HG03521 (cell line): ENCODE data around the gene REP15.
A peak's percentile ranks its signal among the peaks of the same experiment; 100 is the strongest.
"Not testable (repeated sequence)": the region's sequence is repeated elsewhere in the genome, so short reads cannot be mapped to it uniquely, and the experiment has no call there.

Experiments used
- ATAC-seq: cut with Tn5 transposase; IDR thresholded peaks from one replicate; pipeline ENCODE4 v1.9.1; 2021; ENCODE audit warnings: mild to moderate bottlenecking, moderate library complexity; ENCODE audit not compliant: unreplicated experiment

REP15 gene

GRCh38 chr12:27696864-27697564 lies 767 bp downstream of the REP15 start:
- no peak for ATAC-seq

DNA sequence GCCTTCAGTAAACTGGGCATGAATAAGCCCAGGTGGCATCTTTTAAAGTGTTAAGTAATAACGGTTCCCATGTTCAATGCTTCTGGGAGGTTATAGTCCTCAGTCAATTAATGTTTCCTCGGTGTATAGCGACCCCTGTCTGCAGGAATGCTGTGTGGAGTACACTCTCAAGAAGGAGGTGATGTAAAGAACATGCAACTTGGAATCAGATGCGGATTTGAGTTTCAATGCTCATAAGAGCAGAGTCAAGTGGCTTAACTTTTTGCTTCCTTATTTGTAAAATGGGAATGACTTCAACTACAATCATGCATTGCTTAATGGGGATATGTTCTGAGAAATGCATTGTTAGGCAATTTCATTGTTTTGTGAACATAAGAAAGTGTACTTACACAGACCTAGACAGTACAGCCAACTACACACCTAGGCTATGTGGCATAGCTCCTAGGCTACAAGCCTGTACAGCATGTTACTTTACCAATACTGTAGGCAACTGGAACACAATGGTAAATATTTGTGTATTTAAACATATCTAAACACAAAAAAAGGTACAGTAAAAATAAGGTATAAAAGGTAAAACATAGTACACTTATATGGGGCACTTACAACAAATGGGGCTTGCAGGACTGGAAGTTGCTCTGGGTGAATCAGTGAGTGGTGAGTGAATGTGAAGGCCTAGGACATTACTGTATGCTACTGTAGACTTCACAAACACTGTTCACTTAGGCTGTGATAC lies 7.6 kb downstream of the REP15 start:
- ATAC-seq = peak; percentile 86

DNA sequence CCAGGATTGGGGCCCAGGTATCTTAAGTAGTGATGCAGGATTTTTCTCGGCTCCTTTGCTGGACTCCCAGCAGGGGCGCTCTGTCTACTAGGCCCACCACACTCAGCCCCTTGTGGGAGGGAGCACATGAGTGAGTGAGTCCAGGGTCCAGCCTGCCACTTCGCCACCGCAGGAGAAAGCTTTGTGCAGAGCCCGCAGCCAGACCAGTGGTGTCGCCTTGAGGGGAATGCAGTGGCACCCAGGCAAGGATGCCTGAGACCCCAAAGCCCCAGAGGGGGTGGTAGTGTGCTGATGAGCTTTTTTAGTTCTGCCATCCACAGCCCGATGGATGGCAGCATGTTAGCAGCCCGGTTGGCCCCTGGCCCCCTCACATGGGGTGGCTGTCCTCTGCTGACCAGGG lies 9.0 kb downstream of the REP15 start:
- no peak for ATAC-seq

DNA sequence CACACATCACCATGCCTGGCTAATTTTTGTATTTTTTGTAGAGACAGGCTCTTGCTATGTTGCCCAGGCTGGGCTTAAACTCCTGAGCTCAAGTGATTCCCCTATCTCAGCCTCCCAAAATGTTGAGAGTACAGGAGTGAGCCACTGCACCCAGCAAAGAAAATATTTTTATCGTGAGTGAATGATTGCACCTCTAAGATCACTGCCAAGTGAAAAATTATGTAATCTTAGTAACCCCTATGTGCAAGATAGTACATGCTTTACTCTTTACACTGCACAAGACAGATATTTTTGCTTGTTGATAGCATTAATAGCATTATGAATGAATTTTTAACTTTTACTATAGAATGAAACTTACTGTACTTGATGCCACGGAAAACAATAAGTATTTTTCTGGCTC lies 11.0 kb downstream of the REP15 start:
- ATAC-seq = no peak

DNA sequence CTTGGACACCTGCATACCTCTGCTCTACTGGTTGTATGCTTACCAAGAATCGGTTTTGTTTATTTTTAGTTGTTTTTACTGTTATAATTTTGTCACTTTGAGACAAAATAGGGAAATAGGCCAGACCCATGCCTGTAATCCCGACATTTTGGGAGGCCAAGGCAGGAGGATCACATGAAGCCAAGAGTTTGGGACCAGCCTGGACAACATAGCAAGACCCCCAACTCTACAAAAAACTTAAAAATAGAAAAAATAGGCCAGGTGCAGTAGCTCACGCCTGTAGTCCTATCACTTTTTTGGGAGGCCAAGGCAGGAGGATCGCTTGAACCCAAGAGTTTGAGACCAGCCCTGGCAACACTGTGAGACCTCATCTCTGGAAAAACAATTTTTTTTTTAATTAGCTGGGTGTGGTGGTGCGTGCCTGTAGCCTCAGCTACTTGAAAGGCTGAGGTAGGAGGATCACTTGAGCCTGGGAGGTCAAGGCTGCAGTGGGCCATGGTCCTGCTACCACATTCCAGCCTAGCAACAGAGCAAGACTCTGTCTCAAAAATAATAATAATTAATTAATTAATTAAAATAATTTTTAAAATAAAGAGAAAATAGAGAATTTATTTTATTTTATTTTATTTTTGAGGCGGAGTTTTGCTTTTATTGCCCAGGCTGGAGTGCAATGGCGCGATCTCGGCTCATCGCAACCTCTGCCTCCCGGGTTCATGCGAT lies 13.1 kb downstream of the REP15 start:
- no peak for ATAC-seq

DNA sequence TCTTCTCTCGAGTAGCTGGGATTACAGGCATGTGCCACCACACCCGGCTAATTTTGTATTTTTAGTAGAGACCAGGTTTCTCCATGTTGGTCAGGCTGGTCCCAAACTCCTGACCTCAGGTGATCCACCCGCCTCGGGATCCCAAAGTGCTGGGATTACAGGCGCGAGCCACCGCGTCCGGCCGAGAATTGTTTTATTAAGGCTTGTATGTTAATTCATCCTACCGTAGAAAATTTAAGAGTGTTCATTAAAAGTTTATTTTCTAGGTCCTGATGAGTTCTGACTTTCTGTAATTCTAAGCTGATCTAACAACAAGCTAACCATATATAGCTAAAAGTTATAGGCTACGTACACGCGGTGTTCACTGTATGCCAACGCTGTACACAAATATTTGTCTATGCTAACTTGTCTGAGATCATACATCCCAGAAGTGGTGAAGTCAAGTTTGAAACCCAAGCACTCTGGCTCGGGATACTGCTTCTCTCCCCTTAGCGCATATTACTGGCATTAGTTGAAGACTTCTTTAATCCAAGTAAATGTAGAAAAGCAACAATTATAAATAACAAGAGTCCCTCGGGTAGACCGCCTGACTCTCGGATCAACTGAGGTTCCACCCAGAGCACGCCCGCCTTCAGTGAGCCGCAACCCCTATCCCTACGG lies 13.8 kb downstream of the REP15 start:
- peak; percentile 37 for ATAC-seq

GRCh38 chr12:27710592-27711316 lies 14.5 kb downstream of the REP15 start, which contains the start of gene MRPS35:
TSS of gene MRPS35 (plus strand) at chr12:27710832. CDS start at chr12:27710844, 12 bp downstream.
- peak; percentile 94 for ATAC-seq

- ATAC-seq = no peak
Observed at GRCh38 chr12:27711317-27711682, 15.1 kb downstream of the REP15 start.

- no peak for ATAC-seq
Observed at GRCh38 chr12:27711967-27712366, 15.7 kb downstream of the REP15 start.

DNA sequence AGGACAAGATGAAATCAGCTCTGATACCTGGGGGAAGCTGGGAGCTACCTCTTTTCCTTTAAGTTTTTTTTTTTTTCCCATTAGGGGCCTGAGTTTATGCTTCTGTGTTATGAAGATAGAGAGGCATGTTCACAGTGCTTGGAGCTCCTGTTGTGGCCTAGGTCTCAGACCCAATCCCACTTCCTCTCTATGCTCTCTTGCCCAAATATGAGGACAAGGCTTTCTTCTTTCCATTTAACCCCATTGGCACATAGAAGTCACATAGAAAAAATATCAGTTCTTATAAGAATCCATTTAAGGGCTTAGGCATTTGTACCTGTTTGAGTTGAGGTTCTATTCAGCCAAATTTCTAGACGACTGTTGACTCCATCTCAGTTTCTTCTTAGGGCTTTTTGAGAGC lies 27.0 kb downstream of the REP15 start:
- no peak for ATAC-seq

DNA sequence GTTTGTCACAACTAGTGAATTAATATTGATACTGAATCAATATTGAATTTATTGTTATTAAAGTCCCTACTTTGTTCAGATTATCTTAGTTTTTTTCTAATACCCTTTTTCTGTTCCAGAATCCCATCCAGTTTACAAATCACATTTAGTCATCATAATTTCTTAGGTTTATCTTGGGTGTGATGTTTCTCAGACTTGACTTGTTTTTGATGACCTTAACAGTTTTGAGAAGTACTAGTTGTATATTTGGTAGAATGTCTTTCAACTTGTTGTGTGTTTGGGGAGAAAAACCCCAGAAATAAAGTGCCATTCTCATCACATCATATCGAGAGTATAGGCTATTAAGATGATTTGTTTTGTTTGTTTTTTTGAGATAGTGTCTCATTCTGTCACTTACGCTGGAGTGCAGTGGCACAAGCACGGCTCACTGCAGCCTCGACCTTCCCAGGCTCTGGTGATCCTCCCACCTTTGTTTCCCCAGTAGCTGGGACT lies 33.9 kb downstream of the REP15 start:
- no peak for ATAC-seq

DNA sequence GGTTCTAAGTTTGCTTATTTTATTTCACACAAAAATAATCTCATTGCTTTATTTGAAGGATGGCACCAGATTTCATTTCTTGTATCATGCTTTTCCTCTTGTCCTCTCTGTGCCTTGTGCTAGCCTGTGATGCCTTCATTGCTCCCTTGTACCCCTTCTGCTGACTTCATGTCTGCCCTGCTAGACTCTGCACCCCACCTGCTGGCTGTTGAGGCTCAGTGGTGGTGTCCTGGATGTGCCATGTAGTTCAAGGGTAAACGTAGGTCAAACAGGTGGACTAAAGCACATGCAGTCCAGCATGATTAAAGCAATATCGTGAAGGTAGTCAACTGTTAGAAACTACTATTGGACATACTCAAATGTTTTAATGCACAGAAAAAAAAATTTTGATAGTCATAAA lies 36.0 kb downstream of the REP15 start:
- no peak for ATAC-seq

- ATAC-seq = no peak
Observed at GRCh38 chr12:27733052-27733656, 36.9 kb downstream of the REP15 start.

DNA sequence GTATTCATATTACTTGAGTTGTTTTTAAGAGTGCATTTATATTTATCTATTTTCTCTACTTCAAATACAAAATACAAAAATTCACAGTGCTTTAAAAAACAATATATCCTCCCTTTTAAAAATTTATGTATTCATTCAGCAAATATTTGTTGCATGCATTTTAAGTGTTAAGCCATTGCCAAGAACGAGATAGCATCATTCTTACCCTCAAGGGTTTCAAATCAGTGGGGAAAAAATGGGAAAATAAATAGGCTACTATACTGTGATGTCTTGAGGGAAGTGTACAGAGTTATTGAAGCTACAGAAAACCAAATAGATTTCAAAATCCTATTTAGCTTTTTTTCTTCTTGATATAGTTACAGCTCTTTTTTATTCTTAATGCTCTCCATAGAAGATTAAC lies 37.5 kb downstream of the REP15 start:
- ATAC-seq = no peak

GRCh38 chr12:27734321-27734720 lies 38.1 kb downstream of the REP15 start:
- ATAC-seq = not testable (repeated sequence)

DNA sequence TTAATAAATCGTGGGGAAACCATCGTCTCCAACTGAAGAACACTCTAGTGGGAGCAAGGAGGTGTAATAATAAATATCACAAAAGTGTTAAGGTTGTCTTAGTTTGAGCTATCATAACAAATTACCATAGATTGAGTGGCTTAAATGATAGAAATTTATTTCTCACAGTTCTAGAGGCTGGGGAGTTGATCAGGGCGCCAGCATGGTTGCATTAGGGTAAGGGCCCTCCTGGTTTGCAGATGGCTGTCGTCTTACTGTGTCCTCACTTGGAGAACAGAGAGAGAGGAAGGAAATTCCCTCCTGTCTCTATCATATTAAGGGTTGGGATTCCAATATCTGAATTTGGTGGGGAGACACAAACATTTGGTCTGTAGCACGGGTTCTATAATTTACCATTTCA lies 47.4 kb downstream of the REP15 start:
- ATAC-seq = no peak

- ATAC-seq = not testable (repeated sequence)
Observed at GRCh38 chr12:27745734-27746133, 49.5 kb downstream of the REP15 start.
